HFF-Myc (cell line): Measurements from ENCODE around the gene GPSM3.

Experiments used
- DNase-seq: peaks from one replicate; pipeline ENCODE4 v3.0.0-alpha.2; 2011; ENCODE audit warnings: low read depth; ENCODE audit errors: extremely low read depth
- H3K4me3 ChIP-seq: replicated peaks from 2 replicates; pipeline ENCODE4 v1.5.1; 2011; ENCODE audit warnings: low read depth, mild to moderate bottlenecking, control low read depth, low read length
- TF ChIP-seq, protein P1 (sequence below): IDR thresholded peaks from 2 replicates; pipeline ENCODE4 v1.5.1; 2012; ENCODE audit warnings: mild to moderate bottlenecking, low read depth, low read length, control low read depth; ENCODE audit errors: missing control alignments

Gene GPSM3

DNA sequence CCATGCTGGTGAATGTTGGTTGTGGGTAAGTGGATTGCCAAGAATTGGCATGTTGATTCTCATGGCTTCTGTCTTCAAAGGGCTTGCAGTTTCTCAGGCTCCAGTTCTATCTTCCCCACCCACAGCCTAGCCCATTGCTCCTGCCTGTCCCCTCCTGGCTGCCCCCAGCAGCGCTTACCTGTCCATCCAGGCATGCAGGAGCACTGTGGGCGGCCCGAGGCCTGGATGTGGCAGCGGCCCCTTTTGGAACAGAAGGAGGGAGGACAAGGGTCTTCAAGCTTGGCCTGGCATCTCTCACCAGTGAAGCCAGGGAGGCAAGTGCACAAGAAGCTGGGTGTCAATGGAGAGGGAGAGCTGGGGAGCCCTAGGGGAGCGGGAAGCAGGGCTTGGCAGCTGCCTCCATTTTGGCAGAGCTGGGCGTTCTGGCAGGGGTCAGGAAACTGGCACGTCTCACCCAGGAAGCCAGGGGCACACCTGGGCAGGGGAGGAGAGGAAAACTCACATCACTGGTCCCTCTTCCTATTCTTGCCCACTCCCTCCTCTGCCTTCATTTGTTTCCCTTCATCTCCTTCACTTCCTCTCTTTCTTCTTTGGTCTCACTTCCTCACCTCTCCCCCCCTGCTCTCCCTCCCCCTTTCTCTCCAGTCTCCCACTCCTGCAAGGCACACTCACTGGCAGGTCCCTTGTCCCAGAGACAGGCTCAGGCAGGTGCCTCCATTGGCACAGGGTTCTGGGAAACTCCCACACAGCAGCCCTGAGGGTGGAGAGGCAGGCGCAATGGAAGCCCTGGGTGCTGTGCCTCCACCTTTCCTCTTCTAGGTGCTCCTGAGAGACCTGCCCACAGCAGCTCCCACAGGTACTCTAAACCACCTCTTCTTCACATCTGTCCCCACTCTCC, 30.1 kb upstream of the GPSM3 start:
- TF ChIP-seq, protein P1, sequence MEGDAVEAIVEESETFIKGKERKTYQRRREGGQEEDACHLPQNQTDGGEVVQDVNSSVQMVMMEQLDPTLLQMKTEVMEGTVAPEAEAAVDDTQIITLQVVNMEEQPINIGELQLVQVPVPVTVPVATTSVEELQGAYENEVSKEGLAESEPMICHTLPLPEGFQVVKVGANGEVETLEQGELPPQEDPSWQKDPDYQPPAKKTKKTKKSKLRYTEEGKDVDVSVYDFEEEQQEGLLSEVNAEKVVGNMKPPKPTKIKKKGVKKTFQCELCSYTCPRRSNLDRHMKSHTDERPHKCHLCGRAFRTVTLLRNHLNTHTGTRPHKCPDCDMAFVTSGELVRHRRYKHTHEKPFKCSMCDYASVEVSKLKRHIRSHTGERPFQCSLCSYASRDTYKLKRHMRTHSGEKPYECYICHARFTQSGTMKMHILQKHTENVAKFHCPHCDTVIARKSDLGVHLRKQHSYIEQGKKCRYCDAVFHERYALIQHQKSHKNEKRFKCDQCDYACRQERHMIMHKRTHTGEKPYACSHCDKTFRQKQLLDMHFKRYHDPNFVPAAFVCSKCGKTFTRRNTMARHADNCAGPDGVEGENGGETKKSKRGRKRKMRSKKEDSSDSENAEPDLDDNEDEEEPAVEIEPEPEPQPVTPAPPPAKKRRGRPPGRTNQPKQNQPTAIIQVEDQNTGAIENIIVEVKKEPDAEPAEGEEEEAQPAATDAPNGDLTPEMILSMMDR: no peak
- no peak overlapping the region for H3K4me3 ChIP-seq

DNA sequence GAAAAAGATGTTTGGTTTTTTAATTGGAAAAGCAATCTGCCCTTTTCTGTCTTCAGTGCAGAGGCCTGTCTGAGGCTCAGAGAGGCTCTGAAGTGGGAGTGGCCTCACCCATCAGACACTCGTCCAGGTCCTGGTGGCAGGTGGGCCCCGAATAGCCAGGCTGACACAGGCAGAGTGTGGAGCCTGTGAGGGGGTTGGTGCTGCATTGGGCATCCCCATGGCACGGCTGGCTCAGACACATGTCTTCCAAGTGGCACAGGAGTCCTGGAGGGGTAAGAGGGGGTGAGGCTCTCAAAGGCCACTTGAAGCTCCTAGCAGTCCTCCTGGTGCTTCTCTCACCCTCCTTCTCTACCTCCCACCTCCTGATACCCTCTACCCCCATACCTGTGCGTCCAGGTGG, 27.6 kb upstream of the GPSM3 start:
- TF ChIP-seq, protein P1: no peak
- no peak for DNase-seq
- H3K4me3 ChIP-seq: no peak overlapping the region

More for the DNA sequence above, 30.1 kb upstream of the GPSM3 start:
- no peak for DNase-seq

DNA sequence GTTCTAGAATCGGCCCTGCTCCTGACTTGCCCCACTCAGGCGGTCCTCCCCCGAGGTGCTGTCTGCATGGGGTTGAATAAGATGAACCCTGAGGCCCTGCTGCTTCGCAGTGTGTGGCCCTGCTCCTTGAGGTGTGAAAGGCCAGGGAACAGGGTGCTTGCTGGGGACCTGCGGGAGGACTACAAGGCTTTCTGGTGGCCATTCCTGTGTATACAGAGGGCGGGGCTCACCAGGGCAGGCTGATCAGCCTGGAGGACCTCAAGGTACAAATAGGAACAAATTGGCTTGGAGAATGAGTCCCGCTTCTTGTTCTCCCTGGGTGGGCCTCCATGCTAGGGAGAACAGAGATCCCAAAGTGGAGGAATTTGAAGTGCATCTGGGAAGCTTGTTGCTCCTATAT, 25.7 kb upstream of the GPSM3 start:
- DNase-seq: no peak
- TF ChIP-seq, protein P1: no peak
- H3K4me3 ChIP-seq: no peak overlapping the region

DNA sequence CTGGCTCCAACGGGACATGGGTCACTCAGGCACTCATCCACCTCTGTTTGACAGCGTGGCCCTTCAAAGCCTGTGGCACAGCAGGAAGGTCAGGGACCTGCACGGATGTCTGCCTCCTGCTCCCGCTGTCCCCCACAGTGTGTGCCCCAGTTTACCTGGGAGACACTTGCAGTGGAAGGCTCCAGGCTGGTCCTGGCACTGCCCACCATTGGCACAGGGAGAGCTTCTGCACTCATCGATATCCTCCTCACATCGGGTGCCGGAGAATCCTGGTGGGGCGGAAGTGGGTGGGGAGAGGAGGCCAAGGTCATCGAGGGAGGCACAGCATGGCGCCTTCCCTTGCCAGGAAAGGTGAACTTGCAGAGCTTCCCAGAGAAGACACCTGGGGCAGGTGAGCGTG, 24.6 kb upstream of the GPSM3 start:
- DNase-seq: no peak
- TF ChIP-seq, protein P1: no peak
- no peak overlapping the region for H3K4me3 ChIP-seq

DNA sequence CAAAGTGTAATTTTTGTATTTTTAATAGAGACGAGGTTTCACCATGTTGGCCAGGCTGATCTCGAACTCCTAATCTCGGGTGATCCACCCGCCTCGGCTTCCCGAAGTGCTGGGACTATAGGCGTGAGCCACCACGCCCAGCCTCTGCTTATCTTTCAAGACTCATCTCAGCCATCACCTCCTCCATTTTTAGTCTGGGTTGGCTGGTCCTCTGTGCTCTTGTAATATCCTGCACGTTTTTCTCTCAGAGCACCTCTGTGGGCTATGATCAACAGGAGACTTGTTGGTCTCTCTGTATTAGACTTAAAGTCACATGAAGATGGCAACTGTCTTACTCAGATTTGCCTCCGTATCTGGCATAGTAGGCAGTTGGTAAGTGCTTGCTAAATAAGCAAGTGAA, 23.8 kb upstream of the GPSM3 start:
- H3K4me3 ChIP-seq: no peak overlapping the region
- no peak for DNase-seq

DNA sequence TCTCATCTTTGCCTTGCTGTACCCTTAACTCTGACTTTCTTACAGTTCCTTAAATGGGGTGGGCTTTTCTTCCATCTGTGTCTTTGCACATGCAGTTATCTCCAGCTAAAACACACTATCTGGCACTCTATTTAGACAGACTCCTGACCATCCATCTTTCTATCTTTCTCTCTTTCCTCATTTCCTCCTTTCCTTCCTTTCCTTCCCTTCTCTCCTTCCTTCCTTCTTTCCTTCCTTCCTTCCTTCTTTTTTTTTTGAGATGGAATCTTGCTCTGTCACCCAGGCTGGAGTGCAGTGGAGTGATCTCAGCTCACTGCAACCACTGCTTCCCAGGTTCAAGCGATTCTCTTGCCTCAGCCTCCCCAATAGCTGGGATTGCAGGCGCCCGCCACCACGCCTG, 23.2 kb upstream of the GPSM3 start:
- TF ChIP-seq, protein P1: no peak
- no peak for DNase-seq
- H3K4me3 ChIP-seq: no peak overlapping the region

More for the DNA sequence above, 23.8 kb upstream of the GPSM3 start:
- TF ChIP-seq, protein P1: no peak
